Epithelial cell of proximal tubule (primary cell): Measurements from ENCODE around the gene WRAP73. TPM values are rescaled to one million over a fixed set of nuclear protein-coding genes. Genes with fewer than 3 reads are reported as not detected.

Experiments
- DNase-seq: peaks from one replicate; pipeline ENCODE4 v3.0.0-alpha.2; 2011; ENCODE audit warnings: low read depth
- H3K4me3 ChIP-seq: 2 replicates; pipeline ENCODE4 v1.5.1; 2011; ENCODE audit warnings: low read depth, mild to moderate bottlenecking, low read length
- total RNA-seq: library from RNA; depleted of rRNA; stranded (reverse); fragments of >200 nt; gene quantifications from 2 replicates; pipeline ENCODE4 v1.2.3, GENCODE V29; 2015
- TF ChIP-seq, protein P1 (sequence below): conservative IDR thresholded peaks from 2 replicates; pipeline ENCODE4 v1.5.1; 2012; ENCODE audit warnings: low read depth, mild to moderate bottlenecking, low read length

Gene WRAP73
- total RNA-seq, 1 donor from 2014 or later, result 17.0 TPM

DNA sequence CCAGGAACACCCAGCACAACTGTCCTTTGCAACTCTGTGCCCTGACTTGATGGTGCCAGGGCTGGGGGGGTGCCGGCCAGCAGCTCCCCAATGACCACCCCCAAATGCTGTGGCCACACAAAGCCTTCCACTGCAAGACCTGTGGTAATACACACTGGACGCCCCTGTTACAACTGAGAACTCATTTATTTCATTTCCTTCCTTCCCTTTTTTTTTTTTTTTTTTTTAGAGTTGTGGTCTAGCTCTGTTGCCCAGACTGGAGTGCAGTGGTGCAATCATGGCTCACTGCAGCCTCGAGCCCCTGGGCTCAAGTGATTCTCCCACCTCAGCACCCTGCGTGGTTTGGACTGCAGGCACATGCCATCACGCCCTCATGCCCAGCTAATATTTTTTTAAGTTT is 27.6 kb upstream of the WRAP73 start:
- TF ChIP-seq, protein P1, sequence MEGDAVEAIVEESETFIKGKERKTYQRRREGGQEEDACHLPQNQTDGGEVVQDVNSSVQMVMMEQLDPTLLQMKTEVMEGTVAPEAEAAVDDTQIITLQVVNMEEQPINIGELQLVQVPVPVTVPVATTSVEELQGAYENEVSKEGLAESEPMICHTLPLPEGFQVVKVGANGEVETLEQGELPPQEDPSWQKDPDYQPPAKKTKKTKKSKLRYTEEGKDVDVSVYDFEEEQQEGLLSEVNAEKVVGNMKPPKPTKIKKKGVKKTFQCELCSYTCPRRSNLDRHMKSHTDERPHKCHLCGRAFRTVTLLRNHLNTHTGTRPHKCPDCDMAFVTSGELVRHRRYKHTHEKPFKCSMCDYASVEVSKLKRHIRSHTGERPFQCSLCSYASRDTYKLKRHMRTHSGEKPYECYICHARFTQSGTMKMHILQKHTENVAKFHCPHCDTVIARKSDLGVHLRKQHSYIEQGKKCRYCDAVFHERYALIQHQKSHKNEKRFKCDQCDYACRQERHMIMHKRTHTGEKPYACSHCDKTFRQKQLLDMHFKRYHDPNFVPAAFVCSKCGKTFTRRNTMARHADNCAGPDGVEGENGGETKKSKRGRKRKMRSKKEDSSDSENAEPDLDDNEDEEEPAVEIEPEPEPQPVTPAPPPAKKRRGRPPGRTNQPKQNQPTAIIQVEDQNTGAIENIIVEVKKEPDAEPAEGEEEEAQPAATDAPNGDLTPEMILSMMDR, result no peak
- no peak for DNase-seq
- no peak overlapping the region for H3K4me3 ChIP-seq

DNA sequence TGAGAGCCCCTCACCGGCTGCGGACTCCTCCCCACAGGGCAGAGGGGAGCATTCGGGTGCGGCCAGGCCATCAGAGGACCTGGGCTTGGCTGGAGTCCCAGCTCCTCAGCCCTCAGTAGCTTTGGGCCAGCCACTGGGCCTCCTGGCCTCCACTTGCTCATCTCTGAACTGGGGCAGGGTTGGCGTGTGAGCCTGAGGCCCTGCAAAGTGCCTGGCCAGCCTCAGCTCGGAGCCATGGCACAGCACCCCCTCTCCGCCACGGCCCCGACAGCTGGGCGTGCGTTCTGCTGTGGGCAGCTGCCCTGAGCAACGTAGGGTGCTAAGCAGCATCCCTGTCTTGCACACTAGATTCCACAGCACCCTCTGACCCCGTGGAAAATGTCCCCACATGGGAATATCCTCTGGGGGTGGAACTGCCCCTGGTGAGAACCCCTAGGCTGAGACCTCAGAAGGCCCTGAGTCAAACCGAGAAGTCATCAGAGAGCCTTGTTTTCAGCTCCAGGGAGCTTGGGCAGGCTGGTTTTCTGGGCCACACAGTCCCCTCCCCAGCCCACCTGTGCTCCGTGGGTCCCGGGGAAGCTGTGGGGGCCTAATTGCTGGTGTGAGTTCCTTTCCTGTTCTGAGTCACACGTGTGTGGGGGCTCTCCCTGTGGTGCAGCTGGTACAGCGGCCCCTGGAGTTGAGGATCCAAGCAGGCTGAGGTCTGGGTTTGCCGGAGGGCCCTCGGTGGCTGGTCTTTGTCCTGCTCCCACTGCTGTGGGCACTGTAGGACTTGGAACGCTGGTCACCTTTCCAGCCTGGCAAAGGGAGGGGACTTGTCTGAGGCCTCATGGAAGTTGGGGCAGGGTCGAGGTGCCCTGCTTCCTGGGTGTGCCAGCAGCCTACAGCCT is 26.9 kb upstream of the WRAP73 start:
- DNase-seq, result no peak
- H3K4me3 ChIP-seq, result no peak overlapping the region
- TF ChIP-seq, protein P1, result no peak

DNA sequence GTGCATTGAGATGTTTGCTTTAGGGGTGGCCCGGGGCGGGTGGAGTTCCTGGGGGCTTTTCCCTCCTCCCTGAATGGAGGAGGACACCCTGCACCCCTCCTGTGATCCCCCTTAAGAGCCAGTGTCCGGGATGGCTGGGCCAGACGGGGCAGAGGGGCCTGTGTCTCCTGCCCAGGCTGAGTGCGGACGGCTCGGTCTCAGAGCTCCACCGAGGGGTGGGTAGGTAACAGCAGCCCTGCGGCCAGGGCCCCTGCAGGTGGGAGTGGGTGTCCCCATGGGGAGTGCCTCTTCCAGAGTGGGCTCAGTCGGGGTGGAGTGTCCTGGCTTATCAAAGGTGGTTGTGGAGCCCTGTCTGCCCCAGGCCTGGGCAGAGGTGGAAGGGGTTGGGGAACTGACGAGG is 25.5 kb upstream of the WRAP73 start:
- TF ChIP-seq, protein P1, result no peak

DNA sequence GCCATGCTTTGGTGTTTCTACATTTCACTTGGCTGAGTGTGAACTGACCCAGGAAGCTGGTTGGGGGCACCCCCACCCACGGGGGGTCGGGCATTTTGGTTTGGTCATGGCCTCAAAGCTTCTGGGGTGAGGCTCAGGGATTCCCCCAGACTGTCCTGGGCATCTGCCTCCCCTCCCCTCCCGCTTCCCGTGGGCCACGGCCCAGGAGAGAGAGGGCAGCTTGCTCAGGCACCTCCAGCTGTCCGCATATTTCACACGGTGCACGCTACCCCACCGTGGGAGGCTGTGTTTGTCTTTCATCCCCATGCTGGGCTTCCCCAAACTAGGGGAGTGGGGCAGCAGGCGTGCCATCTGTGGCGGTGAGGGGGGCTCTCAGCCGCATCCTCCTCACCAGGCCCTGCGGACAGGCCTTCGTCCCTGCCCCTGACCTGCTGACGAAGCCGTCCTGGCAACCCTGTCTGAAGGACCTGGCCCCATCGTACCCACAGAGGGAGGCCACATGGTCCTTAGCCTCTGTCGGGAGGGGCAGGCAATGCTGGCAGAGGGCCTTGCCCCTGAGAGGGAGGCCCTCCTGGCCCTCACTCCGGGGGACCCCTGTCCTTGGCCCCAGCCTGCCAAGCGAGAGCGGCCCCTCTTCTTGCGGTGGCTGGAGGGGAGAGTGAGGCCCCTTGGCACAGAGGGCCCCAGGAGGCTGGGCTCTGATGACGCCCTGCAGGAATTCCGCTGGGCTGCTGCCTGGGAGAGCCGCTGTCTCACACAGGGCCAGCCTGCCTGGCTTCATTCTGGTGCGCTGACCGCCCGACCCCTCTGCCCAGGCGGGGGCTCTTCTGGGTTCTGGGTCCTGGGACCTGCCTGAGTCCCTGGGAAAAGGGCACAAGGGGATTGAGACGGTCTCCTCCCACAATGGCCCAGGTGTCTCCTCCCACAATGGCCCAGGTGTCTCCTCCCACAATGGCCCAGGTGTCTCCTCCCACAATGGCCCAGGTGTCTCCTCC is 24.5 kb upstream of the WRAP73 start:
- DNase-seq, result no peak
- TF ChIP-seq, protein P1, result no peak
- no peak overlapping the region for H3K4me3 ChIP-seq

More for the DNA sequence above, 25.5 kb upstream of the WRAP73 start:
- DNase-seq, result no peak
- H3K4me3 ChIP-seq, result no peak overlapping the region

DNA sequence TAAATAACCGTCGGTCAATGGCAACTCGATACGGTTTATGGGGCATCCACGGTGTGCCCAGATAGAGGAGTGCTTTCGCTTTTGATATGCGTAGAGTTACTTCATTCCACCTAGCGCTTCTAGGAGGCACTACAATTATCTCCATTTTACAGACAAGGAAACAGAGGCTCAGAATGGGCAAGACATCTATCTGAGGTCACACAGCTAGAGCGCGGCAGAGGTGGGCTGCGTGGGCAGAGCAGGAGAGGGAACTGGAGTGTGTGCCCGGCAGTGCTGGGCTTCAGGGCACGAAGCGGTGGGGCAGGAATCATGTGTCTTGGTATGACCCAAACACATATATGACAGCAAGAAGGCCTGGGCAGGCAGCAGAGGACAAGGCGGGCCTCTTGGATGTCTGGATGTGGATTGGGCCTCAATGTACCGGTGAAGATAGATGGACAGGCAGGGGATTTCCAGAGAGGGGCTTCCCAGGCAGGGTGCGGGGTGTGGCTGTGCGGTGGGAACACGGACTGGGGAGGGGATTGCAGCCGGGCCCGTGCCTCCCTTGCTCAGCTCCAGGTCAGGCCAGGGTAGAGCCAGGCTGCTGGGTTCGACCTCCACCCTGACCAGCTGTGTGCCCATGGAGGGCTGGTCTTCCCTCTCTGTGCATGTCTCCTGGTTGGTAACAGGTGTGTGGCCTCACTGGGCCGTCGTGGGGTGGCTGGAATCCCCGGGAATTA is 23.6 kb upstream of the WRAP73 start:
- TF ChIP-seq, protein P1, result no peak
- no peak for DNase-seq
- no peak overlapping the region for H3K4me3 ChIP-seq

DNA sequence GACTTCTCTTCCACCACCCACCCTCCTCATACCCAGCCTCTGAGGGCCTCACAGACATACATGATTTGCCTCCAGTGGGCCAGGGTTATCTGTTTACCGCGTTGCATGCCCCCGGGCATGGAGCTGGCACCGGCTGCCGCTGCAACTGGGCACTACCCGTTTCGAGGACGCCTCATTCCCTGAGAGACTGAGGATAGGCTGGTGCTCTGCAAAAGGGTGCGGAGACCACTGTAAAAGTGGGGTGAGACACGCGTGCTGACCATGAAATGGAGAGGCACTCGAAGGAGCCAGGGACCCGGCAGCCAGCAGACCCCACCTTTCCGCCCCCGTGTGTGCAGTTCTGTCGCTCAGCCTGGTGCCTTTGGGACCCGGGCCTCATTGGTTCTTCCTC is 23.1 kb upstream of the WRAP73 start:
- TF ChIP-seq, protein P1, result no peak
- no peak for DNase-seq
- H3K4me3 ChIP-seq, result no peak overlapping the region
